Activated T-cell treated with anti-CD3 and anti-CD28 coated beads for 48 hours (primary cell): ENCODE results near the gene DCTN2.

Source experiments
- DNase-seq: peaks from one replicate; pipeline ENCODE4 v3.0.0-alpha.2; 2020; ENCODE audit warnings: low read depth

Gene DCTN2

GRCh38 chr12:57549909-57550640, 3.1 kb upstream of the DCTN2 start, which contains the start of gene KIF5A:
Gene KIF5A, plus strand, starts transcription at chr12:57550044. Its CDS starts 228 bp downstream, at chr12:57550272.
- peak; percentile 64 for DNase-seq

GRCh38 chr12:57549203-57549908, 2.4 kb upstream of the DCTN2 start:
- DNase-seq, result no peak

GRCh38 chr12:57548488-57548887, 1.5 kb upstream of the DCTN2 start:
- DNase-seq, result no peak

GRCh38 chr12:57548013-57548315, 972 bp upstream of the DCTN2 start:
- DNase-seq, result no peak

- DNase-seq, result no peak
Observed at GRCh38 chr12:57547288-57548012, 458 bp upstream of the DCTN2 start.

- DNase-seq, result no peak
Observed at GRCh38 chr12:57545809-57546437, 1.1 kb downstream of the DCTN2 start.

GRCh38 chr12:57543581-57543980, 3.4 kb downstream of the DCTN2 start:
- no peak for DNase-seq

GRCh38 chr12:57541717-57542116, 5.3 kb downstream of the DCTN2 start:
- no peak for DNase-seq

- no peak for DNase-seq
Observed at GRCh38 chr12:57541001-57541400, 6.0 kb downstream of the DCTN2 start.

- no peak for DNase-seq
Observed at GRCh38 chr12:57539134-57539768, 7.7 kb downstream of the DCTN2 start.

GRCh38 chr12:57536597-57536942, 10.4 kb downstream of the DCTN2 start:
- DNase-seq, result no peak

GRCh38 chr12:57535764-57536596, 11.0 kb downstream of the DCTN2 start:
- no peak for DNase-seq

- no peak for DNase-seq
Observed at GRCh38 chr12:57534991-57535543, 11.9 kb downstream of the DCTN2 start.

GRCh38 chr12:57534250-57534649, 12.7 kb downstream of the DCTN2 start:
- DNase-seq, result no peak

GRCh38 chr12:57533108-57533507, 13.9 kb downstream of the DCTN2 start:
- no peak for DNase-seq

- DNase-seq, result no peak
Observed at GRCh38 chr12:57531836-57532235, 15.2 kb downstream of the DCTN2 start.

GRCh38 chr12:57530396-57531142, 16.4 kb downstream of the DCTN2 start:
- no peak for DNase-seq

GRCh38 chr12:57529831-57530230, 17.2 kb downstream of the DCTN2 start:
- no peak for DNase-seq

- no peak for DNase-seq
Observed at GRCh38 chr12:57528831-57529555, 18.0 kb downstream of the DCTN2 start.

GRCh38 chr12:57528176-57528575, 18.8 kb downstream of the DCTN2 start:
- DNase-seq, result no peak
